ENCODE measurements around the gene THAP4. TPM values are rescaled to one million over a fixed set of nuclear protein-coding genes. Genes with fewer than 3 reads are reported as not detected.

Gene THAP4
- polyA plus RNA-seq, 1 donor (not counting 4 experiments of a cell fraction or from before 2014, with no cell fraction given): 30.3 TPM

GRCh38 chr2:241671457-241672240 lies 34.7 kb upstream of the THAP4 start:
- no peak overlapping the region for H2AFZ ChIP-seq (ENCODE audit: control insufficient read depth, low read length)
- TF ChIP-seq EZH2 (IDR thresholded peaks at IDR 0.05; ENCODE audit: low read length) (no peak), CTCF (optimal IDR thresholded peaks at IDR 0.05 in 1 of 3, IDR thresholded peaks at IDR 0.05 in 1 of 3, conservative IDR thresholded peaks at IDR 0.05 in 1 of 3; ENCODE audit: extremely low read depth in 1 of 3, insufficient read depth in 2 of 3, low read length in 3 of 3) (no peak)
- no peaks in the 10 kb centered on the region for H3K79me2 ChIP-seq (ENCODE audit: control insufficient read depth, insufficient read depth, low read length)
- no peak overlapping the region for H3K27ac ChIP-seq (ENCODE audit: control insufficient read depth, insufficient read depth, low read length)
- no peak overlapping the region for H3K4me2 ChIP-seq (ENCODE audit: control insufficient read depth, extremely low read depth, insufficient read depth, low read depth, low read length)
- H3K4me3 ChIP-seq (ENCODE audit: control insufficient read depth in 2 of 3, extremely low read depth in 1 of 3, insufficient read depth in 2 of 3, low read depth in 1 of 3, low read length in 3 of 3): no peak overlapping the region
- H3K27me3 ChIP-seq (ENCODE audit: control insufficient read depth, extremely low read depth, insufficient read depth, low read length): no peaks in the 10 kb centered on the region
- FAIRE-seq: no peak
- H4K20me1 ChIP-seq (ENCODE audit: control insufficient read depth, extremely low read depth, insufficient read depth, low read length): no peaks in the 10 kb centered on the region
- no peaks in the 10 kb centered on the region for H3K9me1 ChIP-seq (ENCODE audit: control insufficient read depth, extremely low read depth, insufficient read depth, low read length)
- dilution Hi-C loops (cut with MboI; ENCODE audit: extremely low pct_ligation_motif_present, low sequenced_read_pairs): no loop called here
- peaks cover 31 to 32% of the 10 kb centered on the region in 2 experiments for H3K36me3 ChIP-seq (ENCODE audit: control insufficient read depth in 2 of 2, extremely low read depth in 1 of 2, insufficient read depth in 2 of 2, low read length in 2 of 2)
- H3K9me3 ChIP-seq (ENCODE audit: control insufficient read depth, low read depth, low read length): no peaks in the 10 kb centered on the region
- DNase-seq (ENCODE audit: low read depth, low spot score): no peak
- H3K9ac ChIP-seq (ENCODE audit: control insufficient read depth, extremely low read depth, insufficient read depth, low read length): no peak overlapping the region
- no peaks in the 10 kb centered on the region for H3K4me1 ChIP-seq (ENCODE audit: control insufficient read depth, extremely low read depth, insufficient read depth, low read length)

GRCh38 chr2:241670333-241671110 lies 33.6 kb upstream of the THAP4 start:
- dilution Hi-C loops (cut with MboI; ENCODE audit: extremely low pct_ligation_motif_present, low sequenced_read_pairs): no loop called here
- Histone ChIP-seq H3K9ac (ENCODE audit: control insufficient read depth, extremely low read depth, insufficient read depth, low read length) (no peak overlapping the region), H3K36me3 (ENCODE audit: control insufficient read depth in 2 of 2, extremely low read depth in 1 of 2, insufficient read depth in 2 of 2, low read length in 2 of 2) (peaks cover 28 to 33% of the 10 kb centered on the region in 2 experiments), H2AFZ (ENCODE audit: control insufficient read depth, low read length) (no peak overlapping the region), H4K20me1 (ENCODE audit: control insufficient read depth, extremely low read depth, insufficient read depth, low read length) (peaks cover 2% of the 10 kb centered on the region), H3K9me3 (ENCODE audit: control insufficient read depth, low read depth, low read length) (no peaks in the 10 kb centered on the region), H3K4me1 (ENCODE audit: control insufficient read depth, extremely low read depth, insufficient read depth, low read length) (peaks cover 3% of the 10 kb centered on the region), H3K9me1 (ENCODE audit: control insufficient read depth, extremely low read depth, insufficient read depth, low read length) (no peaks in the 10 kb centered on the region), H3K27ac (ENCODE audit: control insufficient read depth, insufficient read depth, low read length) (no peak overlapping the region), H3K4me3 (ENCODE audit: control insufficient read depth in 2 of 3, extremely low read depth in 1 of 3, insufficient read depth in 2 of 3, low read depth in 1 of 3, low read length in 3 of 3) (no peak overlapping the region), H3K27me3 (ENCODE audit: control insufficient read depth, extremely low read depth, insufficient read depth, low read length) (no peaks in the 10 kb centered on the region), H3K4me2 (ENCODE audit: control insufficient read depth, extremely low read depth, insufficient read depth, low read depth, low read length) (no peak overlapping the region), H3K79me2 (ENCODE audit: control insufficient read depth, insufficient read depth, low read length) (peaks cover 2% of the 10 kb centered on the region)
- DNase-seq (ENCODE audit: low read depth, low spot score): no peak
- TF ChIP-seq CTCF (optimal IDR thresholded peaks at IDR 0.05 in 1 of 3, IDR thresholded peaks at IDR 0.05 in 1 of 3, conservative IDR thresholded peaks at IDR 0.05 in 1 of 3; ENCODE audit: extremely low read depth in 1 of 3, insufficient read depth in 2 of 3, low read length in 3 of 3): no peak
- TF ChIP-seq EZH2 (IDR thresholded peaks at IDR 0.05; ENCODE audit: low read length): no peak
- no peak for FAIRE-seq

Data from keratinocyte (primary cell).